GM19025 (cell line): ENCODE results near the gene R3HCC1L.
"Not testable (repeated sequence)": the region's sequence is repeated elsewhere in the genome, so short reads cannot be mapped to it uniquely, and the experiment has no call there.

Experiments used
- ATAC-seq: cut with Tn5 transposase; IDR thresholded peaks from one replicate; pipeline ENCODE4 v1.9.1; 2021; ENCODE audit warnings: mild to moderate bottlenecking, low read depth, moderate library complexity; ENCODE audit not compliant: unreplicated experiment

Gene R3HCC1L

GRCh38 chr10:98224996-98225395, 90.5 kb downstream of the R3HCC1L start:
- ATAC-seq: no peak

GRCh38 chr10:98226508-98227144, 92.2 kb downstream of the R3HCC1L start:
- no peak for ATAC-seq

GRCh38 chr10:98227713-98228112, 93.3 kb downstream of the R3HCC1L start:
- ATAC-seq: not testable (repeated sequence)

- ATAC-seq: not testable (repeated sequence)
Observed at GRCh38 chr10:98228266-98228665, 93.8 kb downstream of the R3HCC1L start.

- ATAC-seq: no peak
Observed at GRCh38 chr10:98231417-98231816, 97.0 kb downstream of the R3HCC1L start.

GRCh38 chr10:98235846-98236245, 101.4 kb downstream of the R3HCC1L start:
- no peak for ATAC-seq

- no peak for ATAC-seq
Observed at GRCh38 chr10:98236862-98237261, 102.4 kb downstream of the R3HCC1L start.

GRCh38 chr10:98238391-98238790, 103.9 kb downstream of the R3HCC1L start:
- ATAC-seq: no peak

- ATAC-seq: no peak
Observed at GRCh38 chr10:98240524-98240923, 106.1 kb downstream of the R3HCC1L start.

GRCh38 chr10:98242823-98243222, 108.4 kb downstream of the R3HCC1L start:
- no peak for ATAC-seq

GRCh38 chr10:98244141-98244540, 109.7 kb downstream of the R3HCC1L start:
- ATAC-seq: no peak

- no peak for ATAC-seq
Observed at GRCh38 chr10:98244586-98244985, 110.1 kb downstream of the R3HCC1L start.

- ATAC-seq: no peak
Observed at GRCh38 chr10:98246911-98247805, 112.7 kb downstream of the R3HCC1L start.

- no peak for ATAC-seq
Observed at GRCh38 chr10:98248018-98248417, 113.6 kb downstream of the R3HCC1L start.

- no peak for ATAC-seq
Observed at GRCh38 chr10:98249134-98249533, 114.7 kb downstream of the R3HCC1L start.

GRCh38 chr10:98251399-98251798, 116.9 kb downstream of the R3HCC1L start:
- no peak for ATAC-seq

GRCh38 chr10:98252464-98252863, 118.0 kb downstream of the R3HCC1L start:
- ATAC-seq: no peak

- no peak for ATAC-seq
Observed at GRCh38 chr10:98253499-98253898, 119.0 kb downstream of the R3HCC1L start.

GRCh38 chr10:98254234-98254974, 119.9 kb downstream of the R3HCC1L start:
- ATAC-seq: no peak

- ATAC-seq: no peak
Observed at GRCh38 chr10:98255146-98255877, 120.9 kb downstream of the R3HCC1L start.
